GM10847 (cell line): Measurements from ENCODE around the gene FBXO36.

Source experiments
- POLR2A ChIP-seq: IDR thresholded peaks from 2 replicates; pipeline ENCODE4 v1.6.1; 2011; ENCODE audit not compliant: insufficient read length; ENCODE audit errors: extremely low read depth

FBXO36 gene

GRCh38 chr2:229943171-229943570 is 20.9 kb downstream of the FBXO36 start:
- TF ChIP-seq POLR2A, result no peak

GRCh38 chr2:229943770-229944449 is 21.6 kb downstream of the FBXO36 start:
- no peak for TF ChIP-seq POLR2A

- TF ChIP-seq POLR2A, result no peak
These were observed 23.7 kb downstream of the FBXO36 start for GRCh38 chr2:229945975-229946374.

GRCh38 chr2:229947544-229947943 is 25.2 kb downstream of the FBXO36 start:
- TF ChIP-seq POLR2A, result no peak

- TF ChIP-seq POLR2A, result no peak
These were observed 30.0 kb downstream of the FBXO36 start for GRCh38 chr2:229952256-229952835.

- no peak for TF ChIP-seq POLR2A
These were observed 33.4 kb downstream of the FBXO36 start for GRCh38 chr2:229955663-229956062.

- TF ChIP-seq POLR2A, result no peak
These were observed 34.2 kb downstream of the FBXO36 start for GRCh38 chr2:229956491-229956890.

- TF ChIP-seq POLR2A, result no peak
These were observed 47.6 kb downstream of the FBXO36 start for GRCh38 chr2:229969921-229970320.

GRCh38 chr2:229970406-229970805 is 48.1 kb downstream of the FBXO36 start:
- TF ChIP-seq POLR2A, result no peak

GRCh38 chr2:229971298-229971790 is 49.0 kb downstream of the FBXO36 start:
- TF ChIP-seq POLR2A, result no peak

- no peak for TF ChIP-seq POLR2A
These were observed 52.0 kb downstream of the FBXO36 start for GRCh38 chr2:229974266-229974665.

- no peak for TF ChIP-seq POLR2A
These were observed 58.3 kb downstream of the FBXO36 start for GRCh38 chr2:229980431-229981184.

- TF ChIP-seq POLR2A, result no peak
These were observed 70.9 kb downstream of the FBXO36 start for GRCh38 chr2:229993236-229993635.

GRCh38 chr2:229996320-229996719 is 74.0 kb downstream of the FBXO36 start:
- TF ChIP-seq POLR2A, result no peak

GRCh38 chr2:229997565-229997964 is 75.3 kb downstream of the FBXO36 start:
- TF ChIP-seq POLR2A, result no peak
